B cell (primary cell): Measurements from ENCODE around the gene ETV3. TPM values are rescaled to one million over a fixed set of nuclear protein-coding genes. Genes with fewer than 3 reads are reported as not detected.

Source experiments
- ATAC-seq: fragments of 200-7000 bp; cut with Tn5 transposase; one replicate; pipeline ENCODE4 v1.10.0; 2021; ENCODE audit warnings: low read depth, mild to moderate bottlenecking, moderate number of reproducible peaks, moderate library complexity
- CTCF ChIA-PET: fragments of 350-600 bp; sonication (Branson Sonifier 250); formaldehyde crosslinking; loops from one replicate; lab custom pipeline; 2021; ENCODE audit warnings: antibody characterized with exemption, inconsistent platforms; lab: Charles Lee
- POLR2A ChIA-PET: fragments of 350-600 bp; sonication (Branson Sonifier 250); formaldehyde crosslinking; loops from one replicate; lab custom pipeline; 2021; ENCODE audit warnings: antibody characterized with exemption; lab: Charles Lee
- DNase-seq: peaks from one replicate; pipeline ENCODE4 v3.0.0; 2013
- H2AFZ ChIP-seq: 2 replicates; pipeline ENCODE4 v1.6.1; 2012; ENCODE audit warnings: mild to moderate bottlenecking, low read depth, low read length; ENCODE audit not compliant: insufficient read depth, poor library complexity, severe bottlenecking
- H3K27ac ChIP-seq, 2 donors: 1 replicate in 1 of 2; 2 replicates in 1 of 2; pipeline ENCODE4 v1.5.1; 2012 to 2013; ENCODE audit warnings: low read length in 2 of 2, mild to moderate bottlenecking in 2 of 2, moderate library complexity in 1 of 2
- H3K27me3 ChIP-seq, 4 experiments: fragments of 200-600 bp in 1 of 4; sonication (generic) in 1 of 4; replicated peaks in 1 of 4; 1 replicate in 2 of 4; 2 replicates in 2 of 4; pipeline versions ENCODE4 v1.6.1 to v1.7.0; 2013 to 2016; ENCODE audit warnings: low read length in 3 of 4, mild to moderate bottlenecking in 2 of 4, mixed read lengths in 1 of 4, moderate library complexity in 1 of 4; ENCODE audit not compliant: insufficient read depth in 4 of 4, control insufficient read depth in 3 of 4; ENCODE audit errors: control extremely low read depth in 1 of 4
- H3K36me3 ChIP-seq, 2 experiments: replicated peaks in 1 of 2; 1 replicate in 1 of 2; 2 replicates in 1 of 2; pipeline versions ENCODE4 v1.6.1 to v1.7.1; 2013; ENCODE audit warnings: low read length in 1 of 2; ENCODE audit not compliant: insufficient read depth in 2 of 2, control insufficient read depth in 1 of 2; ENCODE audit errors: control extremely low read depth in 1 of 2, extremely low read depth in 1 of 2
- H3K4me1 ChIP-seq, 2 donors: fragments of 200-600 bp in 1 of 2; sonication (generic) in 1 of 2; 1 replicate in 1 of 2; 2 replicates in 1 of 2; pipeline versions ENCODE4 v1.5.1 to v1.6.1; 2013 to 2017; ENCODE audit warnings: low read length in 2 of 2; ENCODE audit not compliant: control insufficient read depth in 2 of 2, insufficient read depth in 2 of 2
- H3K4me2 ChIP-seq: replicated peaks from 2 replicates; pipeline ENCODE3; 2012; ENCODE audit warnings: mild to moderate bottlenecking, low read depth, low read length; ENCODE audit not compliant: poor library complexity, severe bottlenecking
- H3K4me3 ChIP-seq, 5 experiments: fragments of 200-600 bp in 1 of 5; sonication (generic) in 1 of 5; 1 replicate in 3 of 5; 2 replicates in 2 of 5; pipeline versions ENCODE4 v1.5.1 to v1.7.0; 2011 to 2016; ENCODE audit warnings: low read length in 4 of 5, mild to moderate bottlenecking in 4 of 5, low read depth in 2 of 5, control low read depth in 1 of 5, moderate library complexity in 1 of 5; ENCODE audit not compliant: insufficient read depth in 1 of 5; ENCODE audit errors: control extremely low read depth in 1 of 5, extremely low read depth in 1 of 5
- H3K79me2 ChIP-seq: fragments of 200-600 bp; sonication (generic); one replicate; pipeline ENCODE4 v1.6.0; 2016; ENCODE audit warnings: low read length; ENCODE audit not compliant: control insufficient read depth, insufficient read depth
- H3K9ac ChIP-seq: fragments of 200-600 bp; sonication (generic); 2 replicates; pipeline ENCODE4 v1.6.1; 2017; ENCODE audit warnings: mild to moderate bottlenecking, low read length, moderate library complexity
- H3K9me3 ChIP-seq, 3 donors: one replicate each; pipeline versions ENCODE4 v1.6.1 to v1.7.1; 2013; ENCODE audit warnings: low read length in 2 of 3; ENCODE audit not compliant: control insufficient read depth in 2 of 3, insufficient read depth in 1 of 3; ENCODE audit errors: control extremely low read depth in 1 of 3
- H4K20me1 ChIP-seq: 2 replicates; pipeline ENCODE4 v1.6.0; 2012; ENCODE audit warnings: mild to moderate bottlenecking, low read length; ENCODE audit not compliant: insufficient read depth, control insufficient read depth, poor library complexity, severe bottlenecking
- H3K27ac Mint-ChIP-seq: one replicate; pipeline ENCODE4 v1.8.0; 2021; ENCODE audit warnings: mixed read lengths
- H3K27me3 Mint-ChIP-seq: one replicate; pipeline ENCODE4 v1.8.0; 2021; ENCODE audit warnings: mixed read lengths
- H3K4me1 Mint-ChIP-seq: one replicate; pipeline ENCODE4 v1.8.0; 2021; ENCODE audit warnings: mixed read lengths
- H3K4me3 Mint-ChIP-seq: one replicate; pipeline ENCODE4 v1.8.0; 2021; ENCODE audit warnings: mixed read lengths
- H3K9me3 Mint-ChIP-seq: one replicate; pipeline ENCODE4 v1.8.0; 2022; ENCODE audit warnings: mixed read lengths; ENCODE audit not compliant: insufficient read depth
- EZH2 ChIP-seq: IDR thresholded peaks from 2 replicates; pipeline ENCODE4 v1.6.1; 2012; ENCODE audit warnings: borderline replicate concordance, low read depth, mild to moderate bottlenecking, moderate library complexity, low read length; ENCODE audit not compliant: insufficient read depth, poor library complexity, severe bottlenecking
- WGBS: methylation state at CpG from one replicate; pipeline ENCODE4 v1.1.5; 2013; ENCODE audit warnings: missing lambda C conversion rate; ENCODE audit not compliant: insufficient coverage; 5-methylcytosine and 5-hydroxymethylcytosine counted together
- intact Hi-C: fragments of 100-400 bp; cut with micrococcal nuclease; formaldehyde crosslinking; loops from one replicate; pipeline ENCODE4 v1.10.0; 2022
- polyA plus RNA-seq: library from polyadenylated mRNA; depleted of rRNA; stranded (reverse); fragments of >200 nt; gene quantifications from 2 replicates; pipeline ENCODE4 v1.2.3, GENCODE V29; 2012
- total RNA-seq, 2 donors: library from RNA; stranded (reverse); fragments of 120-200 nt in 1 of 2; gene quantifications; 1 replicate in 1 of 2; 2 replicates in 1 of 2; pipeline versions ENCODE4 v1.2.3 to v1.2.4, GENCODE V29; 2013 to 2022
- TF ChIP-seq, protein P1 (sequence below): fragments of 200-600 bp; IDR thresholded peaks from one replicate; pipeline ENCODE4 v1.8.0; 2022; ENCODE audit warnings: antibody characterized with exemption, mild to moderate bottlenecking

Gene ETV3
- total and polyA plus RNA-seq, 2 donors (not counting 1 experiment from before 2014, with no cell fraction given) = 16.7 to 34.1 TPM

DNA sequence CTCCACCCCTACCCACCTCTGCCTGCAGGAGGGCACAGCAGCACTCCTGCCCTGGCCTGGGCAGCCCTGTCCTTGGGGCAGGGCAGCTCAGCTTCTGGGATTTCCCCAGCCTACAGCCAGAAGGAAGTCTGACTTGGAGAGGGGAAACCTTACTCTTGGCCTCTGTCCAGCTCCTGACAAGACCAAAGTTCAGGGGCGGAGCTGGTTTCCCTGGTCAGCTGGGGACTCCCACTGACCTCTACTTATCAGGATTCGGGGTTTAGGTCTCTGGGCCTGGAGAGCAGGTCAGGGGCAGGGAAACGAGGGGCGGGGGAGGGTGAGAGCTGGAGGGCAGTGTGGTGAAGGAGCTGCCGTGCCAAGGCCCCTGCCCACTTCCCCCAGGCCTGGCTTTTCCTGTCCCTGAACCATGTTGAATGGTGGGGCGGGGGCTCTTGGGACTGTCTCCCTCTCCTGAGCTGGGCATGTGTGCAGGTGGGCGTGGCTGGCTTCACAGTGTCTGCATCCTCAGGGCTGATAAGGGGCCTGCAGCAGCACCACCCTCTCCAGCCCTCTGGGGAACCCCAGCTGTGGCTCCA is 16.8 kb upstream of the ETV3 start:
- CTCF ChIA-PET = interaction anchor here (0.9 to 13.2 kb wide), 9 partner anchors 12 to 362 kb away, joined by 3 to 491 read pairs (median 11); no protein-coding TSS in a partner anchor
- intact Hi-C loops = loop anchor here (5.0 kb wide), 1 partner anchor 243 kb away; no protein-coding TSS in a partner anchor
- Histone ChIP-seq H3K27me3 (peaks cover 0 to 31% (median 12%) of the 10 kb centered on the region in 4 experiments), H3K36me3 (no peaks in the 10 kb centered on the region), H3K9ac (no peak overlapping the region), H3K27ac (no peak overlapping the region), H3K4me3 (no peak overlapping the region), H3K79me2 (no peaks in the 10 kb centered on the region), H3K4me1 (peaks cover 3 to 11% of the 10 kb centered on the region in 2 donors), H3K4me2 (no peak overlapping the region), H2AFZ (no peak overlapping the region), H3K9me3 (no peaks in the 10 kb centered on the region), H4K20me1 (no peaks in the 10 kb centered on the region)
- DNase-seq (no peak), ATAC-seq (no peak)
- TF ChIP-seq, protein P1, sequence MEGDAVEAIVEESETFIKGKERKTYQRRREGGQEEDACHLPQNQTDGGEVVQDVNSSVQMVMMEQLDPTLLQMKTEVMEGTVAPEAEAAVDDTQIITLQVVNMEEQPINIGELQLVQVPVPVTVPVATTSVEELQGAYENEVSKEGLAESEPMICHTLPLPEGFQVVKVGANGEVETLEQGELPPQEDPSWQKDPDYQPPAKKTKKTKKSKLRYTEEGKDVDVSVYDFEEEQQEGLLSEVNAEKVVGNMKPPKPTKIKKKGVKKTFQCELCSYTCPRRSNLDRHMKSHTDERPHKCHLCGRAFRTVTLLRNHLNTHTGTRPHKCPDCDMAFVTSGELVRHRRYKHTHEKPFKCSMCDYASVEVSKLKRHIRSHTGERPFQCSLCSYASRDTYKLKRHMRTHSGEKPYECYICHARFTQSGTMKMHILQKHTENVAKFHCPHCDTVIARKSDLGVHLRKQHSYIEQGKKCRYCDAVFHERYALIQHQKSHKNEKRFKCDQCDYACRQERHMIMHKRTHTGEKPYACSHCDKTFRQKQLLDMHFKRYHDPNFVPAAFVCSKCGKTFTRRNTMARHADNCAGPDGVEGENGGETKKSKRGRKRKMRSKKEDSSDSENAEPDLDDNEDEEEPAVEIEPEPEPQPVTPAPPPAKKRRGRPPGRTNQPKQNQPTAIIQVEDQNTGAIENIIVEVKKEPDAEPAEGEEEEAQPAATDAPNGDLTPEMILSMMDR = no peak
- no peak for TF ChIP-seq EZH2
- no peak overlapping the region for H3K27ac Mint-ChIP-seq
- H3K4me3 Mint-ChIP-seq = no peak overlapping the region
- no peaks in the 10 kb centered on the region for H3K9me3 Mint-ChIP-seq
- POLR2A ChIA-PET = interaction anchor here (2.7 kb wide), 1 partner anchor 65 kb away, joined by 11 read pairs; no protein-coding TSS in a partner anchor
- H3K27me3 Mint-ChIP-seq = peaks cover 46% of the 10 kb centered on the region
- 7% methylated on average over 3 of the region's 7 CpGs for WGBS
- peaks cover 4% of the 10 kb centered on the region for H3K4me1 Mint-ChIP-seq

DNA sequence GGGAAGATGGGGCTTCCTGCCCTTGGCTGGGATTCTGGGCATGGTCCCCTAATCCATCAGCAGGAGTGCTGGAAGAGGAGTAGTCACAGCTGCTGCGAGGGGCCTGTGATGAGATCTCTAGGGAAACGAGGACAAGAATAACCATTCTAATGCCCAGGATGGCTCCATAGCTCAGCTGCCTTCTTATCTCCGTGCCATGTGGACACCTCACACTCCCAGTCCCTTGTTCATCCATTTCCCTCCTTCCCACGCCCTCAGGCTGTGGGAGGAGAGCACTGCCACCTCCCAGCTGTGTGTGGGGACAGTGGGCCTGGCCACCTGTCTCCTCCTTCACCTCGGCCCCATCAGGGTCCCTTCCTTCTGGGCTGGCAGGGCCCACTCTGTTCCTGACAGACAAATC is 16.1 kb upstream of the ETV3 start:
- ChIA-PET POLR2A (interaction anchor here (2.7 kb wide), 1 partner anchor 64 kb away, joined by 11 read pairs; no protein-coding TSS in a partner anchor), CTCF (interaction anchor here (0.6 to 13.2 kb wide), 5 partner anchors 32 to 361 kb away, joined by 3 to 491 read pairs (median 5); no protein-coding TSS in a partner anchor)
- Histone ChIP-seq H3K4me2 (no peak overlapping the region), H3K9ac (no peak overlapping the region), H3K9me3 (no peaks in the 10 kb centered on the region), H3K4me1 (peaks cover 3 to 11% of the 10 kb centered on the region in 2 donors), H3K27me3 (peaks cover 0 to 31% (median 12%) of the 10 kb centered on the region in 4 experiments), H3K27ac (no peak overlapping the region), H3K4me3 (no peak overlapping the region), H3K36me3 (no peaks in the 10 kb centered on the region), H4K20me1 (no peaks in the 10 kb centered on the region), H3K79me2 (no peaks in the 10 kb centered on the region), H2AFZ (no peak overlapping the region)
- no peak overlapping the region for H3K4me3 Mint-ChIP-seq
- no peak for ATAC-seq
- H3K27me3 Mint-ChIP-seq = peaks cover 43% of the 10 kb centered on the region
- intact Hi-C loops = no loop called here
- 92% methylated on average over 3 of the region's 5 CpGs for WGBS
- peaks cover 4% of the 10 kb centered on the region for H3K4me1 Mint-ChIP-seq
- TF ChIP-seq EZH2 = no peak
- TF ChIP-seq, protein P1 = no peak
- DNase-seq = no peak
- H3K27ac Mint-ChIP-seq = no peak overlapping the region
- H3K9me3 Mint-ChIP-seq = no peaks in the 10 kb centered on the region
